Measurements from ENCODE around the gene MPZL2. TPM values are rescaled to one million over a fixed set of nuclear protein-coding genes. Genes with fewer than 3 reads are reported as not detected.

MPZL2 gene
- total and polyA plus RNA-seq, 10 of the 15 experiments (the other 5 are each of a cell fraction or from before 2014, with no cell fraction given), result 0.81 to 4.8 (median 3.1) TPM

GRCh38 chr11:118245936-118246562 is 18.0 kb downstream of the MPZL2 start:
- intact Hi-C loops (cut with micrococcal nuclease; ENCODE audit: unreplicated experiment) (loop anchor here (2.0 kb wide), 2 partner anchors 17 to 47 kb away; no protein-coding TSS in a partner anchor), in situ Hi-C loops (cut with MboI) (no loop called here)
- no peak for FAIRE-seq
- H3K9ac ChIP-seq (ENCODE audit: control insufficient read depth, insufficient read depth, low read length), result no peak overlapping the region
- POLR2A ChIA-PET, result interaction anchor here (0.6 to 2.2 kb wide), 7 partner anchors 20 to 299 kb away, joined by 3 to 6 read pairs (median 4); no protein-coding TSS in a partner anchor
- CTCF ChIA-PET, result interaction anchor here (0.6 to 2.9 kb wide), 7 partner anchors 11 to 102 kb away, joined by 3 to 19 read pairs (median 4); partner anchors contain the start of gene JAML
- no peak for DNase-seq (ENCODE audit: low read depth, low spot score)
- no peaks in the 10 kb centered on the region for H3K36me3 ChIP-seq (ENCODE audit: control insufficient read depth in 2 of 2, insufficient read depth in 2 of 2, low read length in 1 of 2)
- H3K4me2 ChIP-seq (ENCODE audit: control insufficient read depth, insufficient read depth), result no peak overlapping the region
- no peaks in the 10 kb centered on the region; the same call in 2 of the 3 replicates for H3K9me3 ChIP-seq (replicated peaks; ENCODE audit: control insufficient read depth, insufficient read depth, low read length)
- ATAC-seq, result 0 out of 3 replicates have a peak, but pooled peaks have one; percentile 3
- H3K79me2 ChIP-seq (ENCODE audit: control insufficient read depth, insufficient read depth, low read length), result no peaks in the 10 kb centered on the region
- no peak overlapping the region for H2AFZ ChIP-seq (ENCODE audit: control insufficient read depth, low read depth, low read length)
- SMC1A ChIA-PET (ENCODE audit: uncharacterized antibody, unreplicated experiment), result interaction anchor here (0.7 to 6.9 kb wide), 14 partner anchors 9 to 193 kb away, joined by 3 to 42 read pairs (median 4); partner anchors contain the start of gene JAML
- no peak overlapping the region for H3K4me3 ChIP-seq
- no peaks in the 10 kb centered on the region for H4K20me1 ChIP-seq (ENCODE audit: control insufficient read depth, insufficient read depth)
- TF ChIP-seq ZBTB40 (IDR thresholded peaks at IDR 0.05; ENCODE audit: borderline replicate concordance), result peak; percentile 1; the same call in 1 of the 2 replicates
- no peak for TF ChIP-seq CHD1 (IDR thresholded peaks at IDR 0.05; ENCODE audit: low read depth, low read length)
- no peak for TF ChIP-seq HDAC6 (IDR thresholded peaks at IDR 0.05; ENCODE audit: unreplicated experiment)
- RAD21 ChIA-PET (ENCODE audit: unreplicated experiment), result interaction anchor here (1.1 to 3.5 kb wide), 3 partner anchors 30 to 47 kb away, joined by 4 to 16 read pairs (median 9); no protein-coding TSS in a partner anchor
- BruUV-seq (replicated peaks), result no TSS peak
- peaks cover 16% of the 10 kb centered on the region for H3K4me1 ChIP-seq (ENCODE audit: control insufficient read depth, insufficient read depth, low read length)
- no peak overlapping the region for H3K27ac ChIP-seq (ENCODE audit: control insufficient read depth, insufficient read depth)
- no peaks in the 10 kb centered on the region for H3K27me3 ChIP-seq (replicated peaks in 1 of 2; ENCODE audit: control insufficient read depth in 2 of 2, insufficient read depth in 2 of 2, low read length in 1 of 2)
- WGBS (ENCODE audit: insufficient coverage, insufficient replicate concordance, low lambda C conversion rate, missing lambda C conversion rate), result 98% methylated on average over 3 of the region's 3 CpGs

All from GM12878 (cell line).